Neural cell (in vitro differentiated cells): ENCODE results near the gene SLX4IP. TPM values are rescaled to one million over a fixed set of nuclear protein-coding genes. Genes with fewer than 3 reads are reported as not detected.

Experiments used
- H2AFZ ChIP-seq: fragments of 200-600, 300-800 bp; sonication (generic), shearing (Covaris generic); 2 replicates; pipeline ENCODE4 v1.6.0; 2014; ENCODE audit warnings: low read depth, mild to moderate bottlenecking, antibody characterized with exemption, low read length, moderate library complexity
- H3F3A ChIP-seq: fragments of 200-600 bp; shearing (Covaris generic); 2 replicates; pipeline ENCODE4 v1.6.1; 2016; ENCODE audit warnings: mild to moderate bottlenecking, moderate library complexity, mixed read lengths, antibody characterized with exemption, low read length; ENCODE audit not compliant: insufficient read depth, poor library complexity, severe bottlenecking
- H3K27ac ChIP-seq: fragments of 200-600, 300-800 bp; sonication (generic), shearing (Covaris generic); 2 replicates; pipeline ENCODE4 v1.5.1; 2014; ENCODE audit warnings: mild to moderate bottlenecking, low read length, moderate library complexity
- H3K27me3 ChIP-seq: fragments of 300-800, 200-600 bp; sonication (generic), shearing (Covaris generic); 2 replicates; pipeline ENCODE4 v1.6.0; 2014; ENCODE audit warnings: mild to moderate bottlenecking, low read depth, low read length, moderate library complexity; ENCODE audit not compliant: insufficient read depth
- H3K36me3 ChIP-seq: fragments of 300-800, 200-600 bp; sonication (generic), shearing (Covaris generic); 2 replicates; pipeline ENCODE4 v1.5.1; 2014; ENCODE audit warnings: mild to moderate bottlenecking, antibody characterized with exemption, low read length, moderate library complexity; ENCODE audit not compliant: insufficient read depth
- H3K4me2 ChIP-seq: fragments of 300-800, 200-600 bp; sonication (generic), shearing (Covaris generic); 2 replicates; pipeline ENCODE4 v1.6.0; 2014; ENCODE audit warnings: mild to moderate bottlenecking, low read length
- H3K4me3 ChIP-seq: fragments of 300-800, 200-600 bp; sonication (generic), shearing (Covaris generic); 2 replicates; pipeline ENCODE4 v1.5.1; 2014; ENCODE audit warnings: mild to moderate bottlenecking, low read length, moderate library complexity
- H3K79me2 ChIP-seq: fragments of 200-600 bp; shearing (Covaris generic); replicated peaks from 2 replicates; pipeline ENCODE4 v1.6.0; 2014; ENCODE audit warnings: mild to moderate bottlenecking, low read length, moderate library complexity; ENCODE audit not compliant: insufficient read depth
- H3K9ac ChIP-seq: fragments of 300-800, 200-600 bp; sonication (generic), shearing (Covaris generic); 2 replicates; pipeline ENCODE4 v1.6.1; 2016; ENCODE audit warnings: mild to moderate bottlenecking, low read length, mixed read lengths
- H3K9me2 ChIP-seq: fragments of 200-600 bp; shearing (Covaris generic); 2 replicates; pipeline ENCODE4 v1.6.1; 2016; ENCODE audit warnings: mild to moderate bottlenecking, low read length, mixed read lengths; ENCODE audit not compliant: insufficient read depth
- H3K9me3 ChIP-seq: fragments of 200-600, 300-800 bp; sonication (generic), shearing (Covaris generic); 2 replicates; pipeline ENCODE4 v1.6.1; 2016; ENCODE audit warnings: mild to moderate bottlenecking, mixed run types, low read length, moderate library complexity, mixed read lengths
- H4K20me1 ChIP-seq: fragments of 200-600 bp; shearing (Covaris generic); 2 replicates; pipeline ENCODE4 v1.6.1; 2016; ENCODE audit warnings: mild to moderate bottlenecking, mixed run types; ENCODE audit not compliant: insufficient read depth
- EP300 ChIP-seq: fragments of 450-650 bp; conservative IDR thresholded peaks from 2 replicates; pipeline ENCODE4 v1.6.1; 2014; ENCODE audit warnings: antibody characterized with exemption, mild to moderate bottlenecking, moderate library complexity; ENCODE audit not compliant: poor library complexity, severe bottlenecking
- EZH2 ChIP-seq: fragments of 200-600, 300-800 bp; shearing (Covaris generic), sonication (generic); IDR thresholded peaks from 2 replicates; pipeline ENCODE4 v1.6.1; 2014; ENCODE audit warnings: antibody characterized with exemption, low read length, borderline replicate concordance, mild to moderate bottlenecking; ENCODE audit not compliant: insufficient read depth, poor library complexity, severe bottlenecking
- MXI1 ChIP-seq: fragments of 450-650 bp; conservative IDR thresholded peaks from 2 replicates; pipeline ENCODE4 v1.6.1; 2014; ENCODE audit warnings: antibody characterized with exemption, mild to moderate bottlenecking; ENCODE audit not compliant: poor library complexity, severe bottlenecking
- POLR2AphosphoS5 ChIP-seq: IDR thresholded peaks from 2 replicates; pipeline ENCODE4 v1.6.1; 2012
- RAD21 ChIP-seq: fragments of 450-650 bp; conservative IDR thresholded peaks from 2 replicates; pipeline ENCODE4 v1.6.1; 2014; ENCODE audit warnings: antibody characterized with exemption, mild to moderate bottlenecking, moderate library complexity
- SMC3 ChIP-seq: fragments of 450-650 bp; conservative IDR thresholded peaks from 2 replicates; pipeline ENCODE4 v1.6.1; 2014; ENCODE audit warnings: antibody characterized with exemption, mild to moderate bottlenecking, moderate library complexity; ENCODE audit not compliant: poor library complexity
- TAF1 ChIP-seq: IDR thresholded peaks from 2 replicates; pipeline ENCODE4 v1.6.1; 2012; ENCODE audit warnings: low read depth
- polyA plus RNA-seq: library from polyadenylated mRNA; depleted of rRNA; stranded (reverse); fragments of >200 nt; gene quantifications from 2 replicates; pipeline ENCODE4 v1.2.3, GENCODE V29; 2014
- TF ChIP-seq, protein P1 (sequence below): fragments of 450-650 bp; IDR thresholded peaks from 2 replicates; pipeline ENCODE4 v1.5.1; 2014; ENCODE audit warnings: antibody characterized with exemption, mild to moderate bottlenecking, moderate library complexity; ENCODE audit not compliant: poor library complexity, severe bottlenecking
- TF ChIP-seq, protein P2 (sequence below): IDR thresholded peaks from 2 replicates; pipeline ENCODE4 v1.6.1; 2012; ENCODE audit warnings: borderline replicate concordance

The SLX4IP gene
- polyA plus RNA-seq, 1 donor from 2014 or later = 6.4 TPM

DNA sequence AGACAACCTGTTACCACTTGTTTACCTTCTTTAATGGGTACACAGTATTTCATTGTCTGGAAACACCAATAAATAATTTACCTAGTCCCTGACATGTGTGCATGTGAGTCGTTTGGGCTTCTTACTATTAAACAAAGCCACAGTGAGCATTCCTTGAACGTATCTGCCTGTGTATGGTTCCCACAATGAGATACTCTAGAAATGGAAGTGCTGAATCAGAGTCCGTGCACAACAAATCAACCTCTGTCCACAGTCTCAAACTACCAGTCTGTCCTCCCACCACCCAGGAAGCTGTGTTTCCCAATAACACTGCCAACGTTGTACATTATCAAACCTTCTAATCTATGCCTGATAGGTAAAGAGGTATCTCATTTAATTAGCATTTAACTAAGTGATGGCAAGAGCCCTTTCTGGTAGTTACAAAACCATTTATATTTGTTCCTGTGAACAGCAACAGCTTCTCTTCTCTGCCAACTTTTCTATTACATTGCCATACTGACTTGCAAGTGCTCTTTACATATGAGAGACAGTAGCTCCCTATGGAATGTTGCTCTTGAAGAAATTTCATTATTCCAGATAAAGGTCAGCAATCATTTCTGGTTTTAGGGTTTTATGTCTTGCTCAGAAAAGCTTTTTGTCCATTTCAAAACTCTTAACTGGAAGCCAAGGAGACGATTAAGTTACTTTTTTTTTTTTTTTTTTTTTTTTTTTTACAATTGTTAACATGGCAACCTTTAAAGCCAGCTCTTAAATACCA, 223.9 kb downstream of the SLX4IP start:
- Histone ChIP-seq H3K4me2 (no peak overlapping the region), H3F3A (no peaks in the 10 kb centered on the region), H3K9me2 (no peaks in the 10 kb centered on the region), H3K79me2 (no peaks in the 10 kb centered on the region), H3K9me3 (no peaks in the 10 kb centered on the region), H3K27ac (no peak overlapping the region), H4K20me1 (no peaks in the 10 kb centered on the region), H3K4me3 (no peak overlapping the region), H3K9ac (no peak overlapping the region), H3K36me3 (peaks cover 9% of the 10 kb centered on the region), H3K27me3 (no peaks in the 10 kb centered on the region), H2AFZ (no peak overlapping the region)
- TF ChIP-seq SMC3 (no peak), TAF1 (no peak), POLR2AphosphoS5 (no peak), MXI1 (no peak), EZH2 (no peak), EP300 (no peak), RAD21 (no peak)
- TF ChIP-seq, protein P1, sequence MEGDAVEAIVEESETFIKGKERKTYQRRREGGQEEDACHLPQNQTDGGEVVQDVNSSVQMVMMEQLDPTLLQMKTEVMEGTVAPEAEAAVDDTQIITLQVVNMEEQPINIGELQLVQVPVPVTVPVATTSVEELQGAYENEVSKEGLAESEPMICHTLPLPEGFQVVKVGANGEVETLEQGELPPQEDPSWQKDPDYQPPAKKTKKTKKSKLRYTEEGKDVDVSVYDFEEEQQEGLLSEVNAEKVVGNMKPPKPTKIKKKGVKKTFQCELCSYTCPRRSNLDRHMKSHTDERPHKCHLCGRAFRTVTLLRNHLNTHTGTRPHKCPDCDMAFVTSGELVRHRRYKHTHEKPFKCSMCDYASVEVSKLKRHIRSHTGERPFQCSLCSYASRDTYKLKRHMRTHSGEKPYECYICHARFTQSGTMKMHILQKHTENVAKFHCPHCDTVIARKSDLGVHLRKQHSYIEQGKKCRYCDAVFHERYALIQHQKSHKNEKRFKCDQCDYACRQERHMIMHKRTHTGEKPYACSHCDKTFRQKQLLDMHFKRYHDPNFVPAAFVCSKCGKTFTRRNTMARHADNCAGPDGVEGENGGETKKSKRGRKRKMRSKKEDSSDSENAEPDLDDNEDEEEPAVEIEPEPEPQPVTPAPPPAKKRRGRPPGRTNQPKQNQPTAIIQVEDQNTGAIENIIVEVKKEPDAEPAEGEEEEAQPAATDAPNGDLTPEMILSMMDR = no peak
- TF ChIP-seq, protein P2, sequence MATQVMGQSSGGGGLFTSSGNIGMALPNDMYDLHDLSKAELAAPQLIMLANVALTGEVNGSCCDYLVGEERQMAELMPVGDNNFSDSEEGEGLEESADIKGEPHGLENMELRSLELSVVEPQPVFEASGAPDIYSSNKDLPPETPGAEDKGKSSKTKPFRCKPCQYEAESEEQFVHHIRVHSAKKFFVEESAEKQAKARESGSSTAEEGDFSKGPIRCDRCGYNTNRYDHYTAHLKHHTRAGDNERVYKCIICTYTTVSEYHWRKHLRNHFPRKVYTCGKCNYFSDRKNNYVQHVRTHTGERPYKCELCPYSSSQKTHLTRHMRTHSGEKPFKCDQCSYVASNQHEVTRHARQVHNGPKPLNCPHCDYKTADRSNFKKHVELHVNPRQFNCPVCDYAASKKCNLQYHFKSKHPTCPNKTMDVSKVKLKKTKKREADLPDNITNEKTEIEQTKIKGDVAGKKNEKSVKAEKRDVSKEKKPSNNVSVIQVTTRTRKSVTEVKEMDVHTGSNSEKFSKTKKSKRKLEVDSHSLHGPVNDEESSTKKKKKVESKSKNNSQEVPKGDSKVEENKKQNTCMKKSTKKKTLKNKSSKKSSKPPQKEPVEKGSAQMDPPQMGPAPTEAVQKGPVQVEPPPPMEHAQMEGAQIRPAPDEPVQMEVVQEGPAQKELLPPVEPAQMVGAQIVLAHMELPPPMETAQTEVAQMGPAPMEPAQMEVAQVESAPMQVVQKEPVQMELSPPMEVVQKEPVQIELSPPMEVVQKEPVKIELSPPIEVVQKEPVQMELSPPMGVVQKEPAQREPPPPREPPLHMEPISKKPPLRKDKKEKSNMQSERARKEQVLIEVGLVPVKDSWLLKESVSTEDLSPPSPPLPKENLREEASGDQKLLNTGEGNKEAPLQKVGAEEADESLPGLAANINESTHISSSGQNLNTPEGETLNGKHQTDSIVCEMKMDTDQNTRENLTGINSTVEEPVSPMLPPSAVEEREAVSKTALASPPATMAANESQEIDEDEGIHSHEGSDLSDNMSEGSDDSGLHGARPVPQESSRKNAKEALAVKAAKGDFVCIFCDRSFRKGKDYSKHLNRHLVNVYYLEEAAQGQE = no peak

DNA sequence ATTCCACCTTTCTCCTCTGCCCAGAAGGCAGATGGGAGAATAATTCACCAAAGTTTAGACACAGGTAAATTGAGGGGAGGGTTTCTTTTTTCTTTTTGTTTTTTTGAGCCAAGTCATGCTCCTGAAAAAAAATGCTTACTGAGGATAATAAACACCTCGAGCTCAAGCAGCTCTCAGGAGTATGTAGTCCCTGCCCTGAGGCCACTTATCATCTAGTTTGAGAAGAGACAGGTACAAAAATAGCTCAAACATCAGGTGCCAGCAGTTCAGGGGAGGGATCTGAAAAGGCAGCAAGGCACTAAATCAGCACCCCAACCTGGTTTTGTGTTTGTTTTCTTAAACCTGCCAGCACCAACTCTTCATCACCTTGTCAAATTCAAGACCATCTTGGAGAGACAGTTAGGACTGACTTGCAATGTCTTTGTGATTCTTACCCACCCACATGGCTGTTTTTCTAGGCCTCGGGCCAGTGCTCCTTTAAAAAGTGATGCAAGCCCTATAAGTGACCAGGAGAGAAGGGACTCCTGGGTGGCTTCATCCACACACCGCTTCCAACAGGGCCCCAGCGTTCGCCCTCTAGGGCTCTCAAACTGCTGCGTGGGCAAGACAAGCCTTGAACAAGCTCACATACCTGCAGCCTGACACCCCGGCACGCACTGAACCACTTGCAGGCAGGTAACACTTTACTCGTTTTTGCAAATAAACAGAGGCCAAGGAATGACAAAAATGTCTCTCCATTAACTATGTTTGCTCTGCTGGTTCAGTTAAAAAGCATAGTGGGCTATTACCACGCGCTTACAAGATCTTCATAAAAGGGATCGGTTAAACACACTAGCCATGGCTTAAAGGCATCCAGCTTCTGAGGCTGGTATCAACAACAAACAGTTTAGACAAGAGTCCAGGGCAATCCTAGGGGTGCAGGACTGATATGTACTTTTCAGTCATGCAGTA, 224.8 kb downstream of the SLX4IP start:
- Histone ChIP-seq H3K4me2 (no peak overlapping the region), H3K4me3 (no peak overlapping the region), H3F3A (no peaks in the 10 kb centered on the region), H3K9ac (no peak overlapping the region), H3K79me2 (no peaks in the 10 kb centered on the region), H3K27ac (no peak overlapping the region), H3K9me2 (no peaks in the 10 kb centered on the region), H4K20me1 (no peaks in the 10 kb centered on the region), H2AFZ (no peak overlapping the region), H3K36me3 (peaks cover 9% of the 10 kb centered on the region), H3K9me3 (no peaks in the 10 kb centered on the region), H3K27me3 (no peaks in the 10 kb centered on the region)
- no peak for TF ChIP-seq SMC3
- TF ChIP-seq POLR2AphosphoS5 = no peak
- TF ChIP-seq MXI1 = no peak
- TF ChIP-seq, protein P2 = no peak
- TF ChIP-seq, protein P1 = no peak
- no peak for TF ChIP-seq EP300
- no peak for TF ChIP-seq TAF1
- no peak for TF ChIP-seq RAD21
- no peak for TF ChIP-seq EZH2
